ENCODE results near the gene CABP4.

Gene CABP4

DNA sequence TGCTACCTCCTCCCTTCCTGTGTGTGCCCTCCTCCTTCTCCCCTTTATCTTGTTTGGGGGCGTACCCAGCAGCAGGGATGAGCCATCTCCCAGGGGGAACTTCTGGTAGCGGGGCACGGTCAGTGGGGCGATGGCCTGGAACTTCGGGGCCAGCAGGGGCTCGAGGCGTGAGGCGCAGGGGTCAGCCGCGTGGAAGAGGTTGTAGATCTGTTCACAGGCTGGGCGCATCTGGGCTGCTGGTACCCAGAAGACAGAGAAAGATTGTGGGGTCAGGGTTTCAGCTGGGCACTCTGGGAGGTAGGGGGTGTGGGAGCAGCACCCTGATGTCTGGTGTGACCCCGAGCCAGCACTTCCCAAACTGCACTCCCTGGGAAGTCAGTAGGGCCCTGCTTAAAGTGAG, 41.0 kb downstream of the CABP4 start:
- no peak for DNase-seq (ENCODE audit: low read depth)

DNA sequence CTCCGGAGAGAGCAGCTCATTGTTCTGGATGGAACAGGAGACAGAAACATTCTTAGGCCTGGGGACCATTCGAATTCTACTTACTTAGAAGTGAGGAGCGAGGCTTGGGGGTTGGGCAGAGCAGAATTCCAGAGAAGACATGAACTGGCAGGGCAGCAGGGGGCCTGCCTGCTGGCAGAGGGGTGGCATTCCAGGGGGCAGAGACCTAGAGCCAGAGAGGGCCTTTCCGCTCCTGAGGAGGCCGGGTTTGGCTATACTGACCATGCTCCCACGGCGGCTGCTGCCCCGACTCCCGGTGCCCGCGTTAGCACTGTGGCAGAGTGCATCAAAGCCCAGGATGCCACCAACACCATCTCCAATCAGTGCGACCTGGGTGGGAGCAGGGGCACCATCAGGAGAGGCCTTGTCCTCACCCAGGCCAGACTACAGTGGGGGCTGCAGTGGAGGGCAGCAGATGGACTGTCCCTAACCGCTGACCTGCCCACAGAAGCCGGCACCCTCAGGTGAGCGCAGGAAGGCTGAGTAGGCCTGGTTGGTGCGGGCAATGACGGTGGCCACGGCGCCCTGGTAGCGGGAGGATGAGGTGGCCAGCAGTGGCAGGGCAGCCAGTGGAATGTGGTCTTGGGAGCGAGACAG, 42.6 kb downstream of the CABP4 start:
- DNase-seq (ENCODE audit: low read depth) = no peak

DNA sequence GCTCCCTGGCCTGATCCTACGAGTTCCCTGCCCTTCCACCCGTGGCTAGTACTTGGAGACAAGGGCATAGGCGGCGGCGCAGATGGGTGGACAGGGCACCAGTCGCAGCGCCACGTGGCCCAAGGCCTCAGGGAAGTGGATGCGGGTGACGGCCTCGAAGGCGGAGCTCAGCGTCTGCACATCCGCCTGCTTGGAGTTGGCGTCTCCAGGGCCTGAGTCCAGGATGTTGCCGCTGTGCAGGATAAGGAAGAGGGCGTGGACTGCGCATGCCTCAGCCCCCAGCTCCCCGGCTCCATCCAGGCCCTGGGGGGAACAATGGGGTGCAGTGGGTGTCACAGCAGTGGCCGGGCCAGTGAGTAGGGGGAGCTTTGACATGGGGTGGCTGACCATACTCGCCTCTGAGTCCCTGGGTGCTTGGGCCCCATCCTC, 43.4 kb downstream of the CABP4 start:
- no peak for DNase-seq (ENCODE audit: low read depth)

- DNase-seq (ENCODE audit: low read depth) = no peak
Observed at GRCh38 chr11:67499808-67500483, 44.8 kb downstream of the CABP4 start.

DNA sequence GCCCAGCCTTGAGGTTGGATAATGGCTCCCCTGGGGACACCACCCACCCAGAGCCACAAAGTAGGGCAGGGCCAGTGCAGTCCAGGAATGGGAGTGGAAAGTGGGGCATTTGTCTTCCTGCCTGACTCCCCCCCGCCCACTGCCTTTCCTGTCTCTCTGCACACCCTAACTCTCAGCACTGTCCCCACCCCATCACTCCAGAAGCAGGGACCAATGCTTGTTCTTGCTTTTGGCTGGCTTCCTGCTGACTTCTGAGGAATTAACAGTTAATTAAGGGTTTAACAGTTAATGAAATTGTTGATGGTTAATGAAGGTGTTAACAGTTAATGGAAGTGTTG, 45.3 kb downstream of the CABP4 start:
- DNase-seq (ENCODE audit: low read depth) = no peak

GRCh38 chr11:67500831-67501715, 45.9 kb downstream of the CABP4 start:
- DNase-seq (ENCODE audit: low read depth) = no peak

GRCh38 chr11:67501854-67502253, 46.7 kb downstream of the CABP4 start:
- DNase-seq (ENCODE audit: low read depth) = no peak

DNA sequence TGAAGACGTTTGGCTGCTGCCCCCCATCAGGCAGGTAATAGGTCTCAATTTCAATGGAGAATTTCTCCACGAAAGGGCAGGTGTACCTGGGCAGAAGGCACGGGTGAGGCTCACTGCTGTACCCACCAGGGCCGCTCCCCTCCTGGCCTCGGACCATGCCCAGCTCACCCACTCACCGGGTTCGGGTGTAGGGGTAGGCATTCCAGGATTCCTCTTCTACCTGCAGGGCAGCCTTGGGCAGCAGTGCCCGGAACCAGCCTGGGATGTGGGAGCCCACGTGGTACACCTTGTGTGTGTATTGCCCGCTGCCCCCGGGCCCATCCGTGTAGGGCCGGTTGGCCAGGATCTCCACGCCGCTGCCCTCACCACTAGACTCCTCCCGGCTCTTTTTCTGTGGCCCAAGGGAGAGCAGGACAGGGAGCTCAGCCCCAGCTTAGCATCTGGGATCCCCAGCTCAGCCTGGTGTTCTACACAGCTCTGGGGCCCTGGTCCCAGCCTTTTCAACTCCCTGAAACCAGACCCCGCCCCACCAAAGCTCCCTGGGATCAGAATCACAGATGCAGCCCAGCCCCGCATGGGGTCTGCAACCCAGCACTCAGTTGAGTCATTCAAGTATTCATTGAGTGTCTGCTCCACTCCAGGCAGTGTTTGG, 47.3 kb downstream of the CABP4 start:
- no peak for DNase-seq (ENCODE audit: low read depth)

- DNase-seq (ENCODE audit: low read depth) = no peak
Observed at GRCh38 chr11:67503119-67504004, 48.2 kb downstream of the CABP4 start.

DNA sequence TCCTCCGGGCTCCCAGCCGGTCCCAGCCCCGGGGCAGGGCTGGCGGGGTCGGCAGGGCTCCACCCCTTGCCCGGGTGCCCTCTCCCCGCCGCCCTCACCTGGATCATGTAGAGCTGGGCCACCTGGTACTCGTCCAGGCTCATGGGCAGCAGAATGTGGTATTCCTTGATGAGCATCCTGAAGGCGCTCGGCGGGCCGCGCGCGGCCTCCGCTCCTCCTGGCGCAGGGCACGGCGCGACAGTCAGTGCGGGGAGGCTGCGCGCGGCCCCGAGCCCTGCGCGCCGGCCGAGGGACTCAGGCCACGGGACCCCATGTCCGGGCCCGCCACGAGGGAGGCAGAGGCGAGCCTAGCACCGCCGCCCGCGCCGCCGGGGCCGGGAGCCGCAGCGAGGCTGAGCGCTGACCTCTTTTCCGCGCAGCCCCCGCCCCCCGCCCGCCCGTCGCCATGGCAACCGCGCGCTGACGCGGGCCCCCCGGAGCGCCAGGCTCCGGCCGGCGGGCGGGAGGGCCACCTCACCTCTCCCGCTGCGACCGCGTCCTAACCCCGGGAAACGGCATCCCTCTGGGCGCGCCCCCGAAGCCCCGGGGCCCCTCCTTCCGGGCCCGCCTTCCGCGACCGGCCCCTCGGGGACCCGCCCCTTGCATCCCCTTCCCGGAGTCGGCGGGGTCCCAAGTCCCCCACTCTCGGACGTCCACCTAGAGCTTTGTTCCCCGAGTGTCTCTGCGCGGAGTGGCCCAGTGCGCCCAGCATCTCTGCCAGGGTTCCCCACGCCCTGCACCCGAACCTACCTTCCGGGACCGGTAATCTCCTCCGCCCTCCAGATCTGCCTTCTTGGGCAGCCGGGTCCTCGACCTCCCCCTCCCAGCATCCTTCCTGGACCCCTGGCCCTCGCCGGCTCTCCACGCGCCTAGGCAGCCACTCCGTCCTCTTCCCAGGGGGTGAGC, 49.1 kb downstream of the CABP4 start:
- peak; percentile 35 for DNase-seq (ENCODE audit: low read depth)

DNA sequence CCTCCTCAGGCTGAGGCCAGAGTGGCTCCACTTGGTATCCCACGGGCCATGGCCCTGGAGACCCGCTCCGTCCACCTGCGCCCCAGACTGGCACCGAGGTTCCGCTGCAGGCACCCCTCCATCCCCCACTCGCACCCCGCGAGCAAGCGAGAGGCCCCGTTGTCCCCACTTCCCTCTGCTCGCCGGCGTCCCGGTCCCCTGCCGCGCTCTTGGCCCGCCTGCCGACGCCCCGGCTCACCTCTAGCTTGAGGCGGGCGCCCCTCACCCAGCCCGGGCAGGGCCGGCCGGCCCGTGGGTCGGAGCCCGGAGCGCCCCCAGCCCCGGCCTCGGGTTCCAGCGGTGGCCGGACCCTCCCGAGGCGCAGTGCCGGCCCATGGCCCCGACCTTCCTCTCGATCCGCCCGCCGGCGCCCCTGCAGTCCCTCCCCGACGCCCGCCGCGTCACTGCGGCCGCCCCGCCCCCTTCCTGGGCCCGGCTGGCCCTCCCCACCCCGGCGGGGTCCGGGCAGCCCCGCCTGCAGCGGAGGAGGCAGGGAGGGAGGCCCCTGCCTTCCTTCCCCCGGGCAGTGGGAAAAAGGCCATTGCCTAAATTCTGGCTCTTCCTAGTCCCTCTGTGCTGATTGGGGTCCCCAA, 49.9 kb downstream of the CABP4 start, which contains the start of gene PITPNM1:
Gene PITPNM1, minus strand, starts transcription at position 414 of the 632 bp plus-strand sequence. CDS start 1,183 bp downstream, outside the sequence.
- DNase-seq (ENCODE audit: low read depth) = peak; percentile 71

DNA sequence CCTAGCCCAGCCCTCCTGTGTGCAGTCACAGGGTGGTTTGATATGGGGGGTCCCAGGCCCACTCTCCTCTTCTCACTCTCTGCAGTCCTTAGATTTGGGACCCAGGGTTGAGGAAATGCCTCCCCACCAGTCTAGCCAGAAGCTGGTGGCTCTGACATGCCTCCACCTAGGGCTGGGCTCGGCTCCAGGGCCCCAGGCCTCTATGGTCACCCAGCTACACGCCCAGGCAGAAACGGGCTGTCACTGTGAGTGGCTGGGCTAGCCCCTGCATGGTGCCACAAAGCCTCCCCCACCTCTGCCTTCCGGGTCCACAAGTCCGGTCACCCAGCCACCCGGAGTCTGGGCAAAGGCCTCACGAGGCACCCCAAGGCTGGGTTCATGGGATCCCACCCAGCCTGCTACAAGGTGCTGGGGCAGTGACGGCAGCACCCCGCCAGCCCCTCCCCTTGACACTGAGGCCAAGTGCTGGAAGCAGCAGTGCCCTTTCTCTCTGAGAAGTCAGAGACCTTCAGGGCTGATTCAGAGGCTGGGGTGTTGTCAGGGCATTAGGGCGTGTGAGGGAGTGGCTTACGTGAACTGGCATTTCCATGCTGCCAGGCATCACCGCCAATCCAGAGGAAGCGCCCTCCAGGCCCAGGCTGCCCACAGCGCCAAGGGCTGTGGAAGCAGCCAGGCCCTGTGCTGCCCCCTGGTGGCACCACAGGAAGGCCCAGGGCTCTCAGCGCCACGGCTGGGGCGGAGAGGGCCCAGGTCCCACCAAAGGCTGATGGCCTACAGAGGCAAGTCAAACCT, 50.6 kb downstream of the CABP4 start:
- DNase-seq (ENCODE audit: low read depth) = peak; percentile 85

DNA sequence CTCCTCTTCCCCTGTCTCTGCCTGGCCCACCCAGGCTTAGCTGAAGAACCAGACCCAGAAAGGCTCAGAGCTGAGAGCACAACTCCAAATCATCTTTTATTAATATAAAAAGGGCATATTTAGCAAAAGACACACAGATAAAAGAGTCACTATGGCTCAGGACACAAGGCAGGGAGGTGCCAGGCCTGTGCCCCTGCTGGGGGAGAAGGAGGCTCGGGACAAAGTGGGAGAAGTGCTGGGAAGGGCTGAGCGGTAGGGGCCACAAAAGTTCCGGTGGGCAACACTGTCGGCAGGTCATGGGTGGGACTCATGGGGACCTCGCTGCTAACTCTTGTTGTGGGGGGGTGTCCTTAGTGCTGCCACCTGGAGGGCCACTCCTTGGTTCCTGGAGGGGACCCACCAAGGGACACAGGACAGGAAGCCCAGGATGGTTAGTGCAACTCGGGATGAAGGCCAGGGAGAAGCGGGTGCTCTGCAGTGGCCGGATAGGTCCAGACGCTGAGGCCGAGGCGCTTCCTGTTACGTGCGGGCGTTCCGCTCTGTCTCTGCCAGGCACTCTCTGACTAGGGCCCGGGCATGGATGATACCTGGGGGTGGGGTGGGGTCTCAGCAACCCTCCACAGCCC, 51.4 kb downstream of the CABP4 start:
- no peak for DNase-seq (ENCODE audit: low read depth)

- DNase-seq (ENCODE audit: low read depth) = no peak
Observed at GRCh38 chr11:67507242-67507863, 52.2 kb downstream of the CABP4 start.

DNA sequence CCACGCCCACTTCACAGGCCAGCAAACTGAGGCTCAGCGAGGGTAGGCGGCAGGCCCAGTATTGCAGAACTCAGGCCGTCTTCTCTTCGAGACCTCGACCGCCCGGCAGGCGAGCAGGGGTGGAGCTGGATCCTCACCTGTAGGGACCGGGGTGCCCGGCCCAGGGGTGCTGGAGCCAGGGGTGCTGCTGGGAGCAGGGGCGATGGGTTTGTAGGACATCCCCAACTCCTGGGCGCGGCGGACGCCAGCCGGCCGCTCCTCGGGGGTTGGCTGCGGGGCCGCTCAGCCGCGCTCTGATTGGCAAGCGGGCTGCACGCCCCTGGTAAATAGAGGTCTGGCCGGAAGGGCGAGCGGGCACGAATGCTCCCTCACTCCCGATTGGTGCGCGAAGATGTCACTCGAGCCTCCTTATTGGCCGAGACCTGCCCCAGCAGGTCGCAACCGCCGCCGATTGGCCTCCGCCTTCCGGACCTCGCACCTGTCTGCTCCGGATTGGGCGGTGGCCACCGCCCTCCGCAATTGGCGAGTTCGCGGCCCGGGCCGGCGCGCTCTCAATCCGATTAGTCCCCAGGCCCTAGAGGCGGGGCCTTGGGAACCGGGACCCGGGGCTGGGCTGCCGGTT, 52.8 kb downstream of the CABP4 start, which contains the start of gene CDK2AP2:
Gene CDK2AP2, minus strand, starts transcription at position 299 of the 622 bp plus-strand sequence. Its CDS starts 80 bp downstream, at position 219.
- peak; percentile 97 for DNase-seq (ENCODE audit: low read depth)

- peak; percentile 99 for DNase-seq (ENCODE audit: low read depth)
Observed at GRCh38 chr11:67508486-67509121, 53.5 kb downstream of the CABP4 start.

DNA sequence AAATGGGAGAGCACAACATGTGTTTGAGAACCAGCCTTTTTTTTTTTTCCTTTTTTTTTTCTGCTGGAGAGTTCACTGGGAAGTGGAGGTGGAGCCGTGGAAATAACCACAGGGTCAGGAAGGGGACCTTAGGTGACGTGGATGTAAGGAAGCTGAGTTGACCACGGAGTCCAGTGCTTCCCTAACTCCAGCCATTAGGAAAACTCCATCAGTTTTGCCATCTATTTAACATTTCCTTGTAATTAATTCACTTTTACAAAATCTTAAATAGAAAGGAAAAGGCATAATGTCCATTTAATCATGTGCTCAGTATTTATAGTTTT, 54.8 kb downstream of the CABP4 start:
- DNase-seq (ENCODE audit: low read depth) = no peak
